CD4-positive, alpha-beta T cell treated with Interleukin-12 subunit alpha and Interleukin-12 subunit beta, for 1 hour (primary cell): ENCODE measurements around the gene UBALD1.

Source experiments
- DNase-seq: peaks from one replicate; pipeline ENCODE4 v3.0.0-alpha.2; 2020

UBALD1 gene

DNA sequence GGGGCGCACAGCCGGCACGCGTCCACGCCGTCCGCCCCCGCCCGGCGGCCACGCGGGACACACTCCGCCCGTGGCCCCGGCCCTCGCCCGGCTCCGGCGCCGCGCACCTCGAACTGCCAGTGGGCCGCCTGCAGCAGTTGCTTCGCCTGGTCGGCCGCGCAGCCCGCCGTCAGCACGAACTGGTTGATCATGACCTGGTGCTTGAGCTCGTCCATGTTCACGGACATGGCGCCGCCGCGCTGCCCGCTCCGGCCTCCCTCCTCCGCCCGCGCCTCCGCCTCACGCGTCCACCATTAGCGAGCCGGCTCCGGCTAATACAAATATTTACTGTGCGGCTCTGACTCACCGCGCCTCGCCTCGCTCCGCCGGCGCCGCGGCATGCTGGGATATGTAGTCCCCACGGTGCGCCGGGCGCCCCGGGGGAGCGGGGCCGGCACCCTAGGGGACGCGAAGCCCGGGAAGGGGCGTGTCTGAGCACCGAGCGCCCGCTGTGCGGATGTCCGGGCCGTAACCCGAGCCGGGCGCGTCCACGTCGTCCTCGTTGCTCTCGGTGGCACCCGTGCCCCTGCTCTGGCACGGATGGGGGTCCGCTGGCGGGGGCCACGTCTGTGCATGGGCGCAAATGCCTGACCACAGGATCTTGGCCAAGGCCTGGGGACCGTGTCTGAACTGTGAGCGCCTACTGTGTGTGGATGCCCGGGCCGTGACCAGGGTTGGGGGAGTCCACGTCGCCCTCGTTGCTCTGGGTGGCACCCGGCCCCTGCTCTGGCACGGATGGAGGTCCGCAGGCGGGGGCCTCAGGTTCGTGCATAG is at the start of gene UBALD1:
TSS of gene UBALD1 (minus strand) at position 318 of the 813 bp plus-strand sequence. CDS start at position 227, 91 bp downstream.
- DNase-seq, result peak; percentile 85

DNA sequence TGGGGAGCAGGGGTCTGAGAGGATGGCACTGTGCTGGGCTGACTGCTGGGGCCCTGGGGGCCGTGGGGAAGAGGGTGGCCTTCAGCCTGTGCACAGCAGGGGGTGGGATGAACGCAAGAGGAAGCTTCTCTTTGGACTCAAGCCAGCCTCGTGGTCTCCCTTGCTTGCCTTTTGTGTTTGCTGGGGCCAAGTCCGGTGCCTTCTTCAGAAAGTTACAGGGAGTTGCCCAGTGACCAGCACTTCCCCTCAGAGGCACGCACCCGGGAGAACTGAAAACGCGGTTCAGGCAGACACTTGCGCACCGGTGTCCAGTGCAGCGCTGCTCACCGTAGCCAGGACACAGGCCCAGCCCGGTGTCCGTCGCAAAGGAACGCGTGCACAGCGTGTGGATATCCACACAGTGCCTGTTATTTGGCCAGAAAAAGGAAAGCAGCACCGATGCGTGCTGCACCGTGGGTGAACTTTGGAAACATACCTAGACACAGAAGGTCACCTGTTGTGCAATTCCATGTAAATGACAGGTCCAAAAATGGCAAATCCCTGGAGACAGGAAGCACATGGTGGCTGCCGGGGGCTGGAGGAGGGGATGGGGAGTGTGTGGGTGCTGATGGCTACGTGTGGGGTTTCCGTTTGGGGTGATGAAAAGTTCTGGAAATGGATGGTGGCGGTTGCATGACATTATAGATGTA is 49.2 kb upstream of the UBALD1 start:
- no peak for DNase-seq

DNA sequence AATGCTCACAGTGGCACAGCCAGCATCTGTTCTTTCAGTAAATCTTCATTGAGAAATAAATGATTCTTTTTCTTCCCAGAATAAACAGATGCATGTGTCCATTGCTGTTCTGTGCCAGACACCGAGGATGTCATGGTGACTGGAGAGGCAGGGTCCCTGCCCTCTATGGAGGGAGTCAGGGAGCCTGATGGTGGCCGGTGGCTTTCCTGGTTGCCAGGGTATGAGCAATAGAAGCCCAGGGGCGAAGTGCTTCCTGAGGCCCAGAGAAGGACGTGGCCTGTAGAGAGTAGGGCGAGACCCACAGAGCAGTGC is 48.7 kb upstream of the UBALD1 start:
- DNase-seq, result no peak

DNA sequence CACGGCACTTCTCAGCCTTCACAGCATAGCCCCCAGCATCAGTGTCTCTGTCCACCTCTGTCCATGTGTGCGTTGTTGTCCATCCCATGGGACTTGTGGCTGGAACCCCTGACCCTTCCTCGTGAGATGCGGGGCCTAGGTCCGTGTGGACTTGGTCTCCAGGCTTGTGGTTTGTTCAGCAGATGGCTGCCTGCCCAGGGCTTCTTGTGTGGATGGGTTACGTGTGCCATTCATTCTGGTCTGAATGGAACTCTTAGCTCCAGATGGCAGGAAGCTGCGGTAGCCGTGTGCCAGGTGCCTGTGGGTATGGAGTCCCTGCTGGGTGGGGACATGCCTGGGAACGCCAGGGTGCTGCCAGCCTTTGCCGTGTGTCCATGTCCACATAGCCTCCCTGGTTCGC is 47.0 kb upstream of the UBALD1 start:
- no peak for DNase-seq

DNA sequence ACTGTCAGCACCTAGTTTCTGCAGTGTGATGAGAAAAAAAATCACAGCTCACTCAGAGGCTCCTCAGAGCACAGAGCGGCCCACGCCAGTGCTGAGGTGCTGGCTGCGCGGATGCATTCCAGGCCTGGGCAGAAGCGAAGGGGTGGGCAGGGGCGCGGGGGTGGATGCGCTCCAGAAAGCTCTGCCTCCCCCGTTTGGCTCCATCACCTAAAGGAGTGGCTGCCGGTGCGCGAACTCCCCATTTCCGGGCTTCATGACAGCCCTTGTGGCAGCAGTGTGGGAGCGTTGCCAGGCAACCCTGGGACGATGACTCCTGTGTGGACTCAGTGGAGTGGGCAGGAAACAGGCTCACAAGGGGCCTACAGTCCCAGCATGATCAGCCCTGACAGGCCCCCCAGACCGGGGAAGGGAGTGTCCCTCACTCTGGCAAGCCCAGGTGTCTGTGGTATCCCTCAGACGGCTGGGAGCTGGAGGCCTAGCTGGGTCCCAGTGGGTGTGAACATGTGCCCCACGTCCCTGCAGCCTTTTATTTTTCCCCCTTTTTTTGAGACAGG is 45.8 kb upstream of the UBALD1 start:
- peak; percentile 76 for DNase-seq

DNA sequence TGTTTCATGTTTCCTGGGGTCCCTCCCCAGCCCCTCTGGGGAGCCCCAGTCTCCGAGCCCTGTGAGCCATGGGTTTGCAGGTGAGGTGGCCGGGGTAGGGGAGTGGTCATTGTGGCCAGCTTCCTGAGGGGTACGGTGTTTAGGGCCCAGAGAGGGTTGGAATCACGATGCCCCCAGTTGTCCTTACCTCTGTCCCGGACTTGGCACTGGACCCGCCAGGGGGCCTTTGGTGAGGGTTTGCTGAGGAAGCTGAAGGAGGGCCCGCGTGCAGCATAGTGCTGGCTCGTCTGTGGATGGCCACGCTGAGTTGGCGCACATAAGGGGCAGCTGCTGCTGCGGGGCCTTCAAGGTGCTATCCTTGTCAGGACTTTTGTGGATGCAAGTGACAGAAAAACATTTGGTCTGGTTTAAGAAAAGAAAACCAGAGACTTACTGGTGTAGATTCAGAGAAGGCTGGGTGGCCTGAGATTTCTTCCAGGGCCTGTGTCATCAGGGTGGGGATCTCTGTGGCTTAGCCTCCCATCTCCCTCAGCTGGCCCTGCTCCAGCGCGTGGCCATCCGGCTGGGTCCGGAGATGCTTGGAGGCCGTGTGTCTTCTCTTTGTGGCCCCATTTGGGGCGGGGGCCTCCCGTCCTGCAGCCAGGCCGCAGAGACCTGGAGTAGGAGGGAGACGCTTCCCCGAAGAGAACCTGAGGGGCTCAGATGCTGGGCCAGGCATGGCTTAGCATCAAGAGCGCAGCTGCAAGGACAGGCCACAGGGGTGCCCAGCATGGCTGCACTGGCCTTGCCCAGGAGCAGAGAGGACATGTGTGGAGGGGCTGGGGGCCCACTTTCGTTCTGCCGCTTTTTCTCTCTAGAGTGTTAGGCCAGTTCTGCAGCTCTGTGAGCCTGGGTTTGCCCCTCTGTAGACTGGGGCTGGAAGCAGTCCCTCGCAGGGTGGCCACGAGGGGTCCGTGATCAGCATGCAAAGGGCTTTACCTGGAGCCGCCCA is 45.0 kb upstream of the UBALD1 start:
- DNase-seq, result no peak

DNA sequence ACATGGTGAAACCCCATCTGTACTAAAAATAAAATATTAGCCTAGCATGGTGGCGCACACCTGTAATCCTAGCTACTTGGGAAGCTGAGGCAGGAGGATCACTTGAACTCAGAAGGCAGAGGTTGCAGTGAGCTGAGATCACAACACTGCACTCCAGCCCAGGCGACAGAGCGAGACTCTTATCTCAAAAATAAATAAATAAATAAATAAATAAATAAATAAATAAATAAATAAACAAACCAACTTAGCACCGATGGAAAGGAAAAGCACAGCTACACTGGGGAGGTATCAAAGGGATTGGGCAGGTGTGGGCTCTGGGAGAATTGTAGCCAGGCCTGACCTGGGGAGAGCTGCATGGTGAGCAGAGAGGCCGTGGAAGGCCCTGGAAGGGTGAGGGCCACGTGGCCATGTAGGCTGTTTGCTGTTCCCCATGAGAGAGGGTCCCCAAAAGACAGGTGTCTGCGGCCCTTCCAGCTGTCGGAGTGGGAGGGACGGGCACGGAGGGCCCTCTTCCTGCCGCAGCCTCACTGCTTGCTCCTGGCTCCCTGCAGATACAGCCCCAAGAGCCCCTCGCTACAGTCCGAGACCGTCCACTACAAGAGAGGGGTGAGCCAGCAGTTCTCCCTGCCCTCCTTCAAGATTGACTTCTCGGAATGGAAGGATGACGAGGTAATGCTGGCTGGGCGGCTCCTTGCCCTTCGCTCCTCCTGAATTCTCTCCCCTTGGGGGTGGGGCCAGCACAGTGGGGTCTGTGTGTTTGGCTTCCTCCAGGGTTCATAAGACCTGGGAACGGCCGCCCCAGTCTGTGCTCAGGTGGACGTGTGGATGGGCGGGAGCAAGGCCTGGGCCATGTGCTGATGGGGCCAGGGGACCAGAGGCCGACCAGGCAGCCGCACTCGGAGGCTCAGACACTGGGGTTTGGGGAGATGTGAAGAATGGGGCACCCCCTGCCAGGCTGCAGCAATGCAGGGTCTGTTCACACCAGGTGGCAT is 42.3 kb upstream of the UBALD1 start:
- no peak for DNase-seq

DNA sequence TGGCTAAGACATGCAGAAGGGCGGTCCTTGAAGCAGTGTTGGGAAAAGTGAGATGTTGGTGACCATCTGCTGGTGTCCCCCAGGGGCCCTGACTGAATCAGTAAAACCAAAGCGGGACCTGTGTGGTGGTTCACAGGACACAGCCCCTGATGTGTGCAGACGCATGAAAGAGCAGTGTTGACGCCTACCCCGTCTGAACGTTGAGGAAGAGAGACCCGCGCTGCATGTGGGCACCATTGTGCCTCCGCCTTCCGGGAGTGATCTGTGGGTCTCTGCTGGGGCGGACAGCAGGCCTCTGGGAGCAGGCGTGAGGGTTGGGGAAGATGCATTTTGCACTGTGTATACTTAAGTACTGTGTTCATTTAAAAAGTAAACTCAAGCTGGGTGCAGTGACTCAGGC is 41.5 kb upstream of the UBALD1 start:
- DNase-seq, result no peak

DNA sequence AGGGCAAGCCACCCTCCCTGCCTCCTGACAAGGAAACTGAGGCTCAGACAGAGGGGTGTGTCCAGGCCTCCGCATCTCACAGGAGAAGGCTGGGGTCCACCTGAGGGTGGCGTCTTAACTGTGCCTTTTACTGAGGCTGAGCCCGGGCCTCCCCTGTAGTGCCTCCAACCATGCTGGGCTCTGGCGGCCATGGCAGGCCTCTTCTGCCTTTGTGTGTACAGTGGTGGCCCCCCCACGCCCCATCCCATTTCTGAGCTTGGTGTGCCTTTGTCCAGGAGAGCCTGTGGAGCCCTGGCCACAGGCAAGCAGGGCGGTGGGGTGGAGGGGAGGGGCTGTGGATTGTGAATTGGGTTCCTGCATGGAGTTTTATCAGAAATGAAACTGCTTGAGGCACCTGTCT is 41.1 kb upstream of the UBALD1 start:
- no peak for DNase-seq

DNA sequence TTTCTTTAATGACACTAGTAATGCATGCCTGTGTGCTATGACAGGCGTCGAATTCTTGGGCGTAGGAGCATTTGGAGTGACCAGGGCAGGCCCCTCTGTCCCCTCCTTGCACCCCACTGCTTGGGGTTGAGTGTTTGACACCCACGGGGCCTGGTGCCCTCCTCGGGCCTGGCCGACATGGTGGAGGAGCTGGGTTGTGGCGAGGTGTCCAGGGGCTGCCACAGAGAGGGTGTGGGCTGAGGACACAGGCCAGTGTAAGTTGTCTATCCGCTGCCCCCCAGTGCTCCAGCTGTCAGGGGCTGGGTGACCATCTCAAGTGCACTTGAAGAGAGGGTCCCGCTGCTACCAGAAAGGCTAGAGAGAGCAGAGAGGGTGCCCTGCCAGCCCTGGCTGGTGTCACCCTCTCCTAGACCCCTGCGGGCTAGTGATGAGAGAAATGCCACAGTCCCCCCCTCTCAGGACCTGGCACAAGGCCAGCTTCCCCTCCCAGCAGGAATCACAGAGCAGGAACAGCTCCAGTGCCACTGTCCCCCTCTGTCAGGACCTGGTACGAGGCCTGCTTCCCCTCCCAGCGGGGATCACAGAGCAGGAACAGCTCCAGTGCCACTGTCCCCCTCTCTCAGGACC is 40.4 kb upstream of the UBALD1 start:
- no peak for DNase-seq

DNA sequence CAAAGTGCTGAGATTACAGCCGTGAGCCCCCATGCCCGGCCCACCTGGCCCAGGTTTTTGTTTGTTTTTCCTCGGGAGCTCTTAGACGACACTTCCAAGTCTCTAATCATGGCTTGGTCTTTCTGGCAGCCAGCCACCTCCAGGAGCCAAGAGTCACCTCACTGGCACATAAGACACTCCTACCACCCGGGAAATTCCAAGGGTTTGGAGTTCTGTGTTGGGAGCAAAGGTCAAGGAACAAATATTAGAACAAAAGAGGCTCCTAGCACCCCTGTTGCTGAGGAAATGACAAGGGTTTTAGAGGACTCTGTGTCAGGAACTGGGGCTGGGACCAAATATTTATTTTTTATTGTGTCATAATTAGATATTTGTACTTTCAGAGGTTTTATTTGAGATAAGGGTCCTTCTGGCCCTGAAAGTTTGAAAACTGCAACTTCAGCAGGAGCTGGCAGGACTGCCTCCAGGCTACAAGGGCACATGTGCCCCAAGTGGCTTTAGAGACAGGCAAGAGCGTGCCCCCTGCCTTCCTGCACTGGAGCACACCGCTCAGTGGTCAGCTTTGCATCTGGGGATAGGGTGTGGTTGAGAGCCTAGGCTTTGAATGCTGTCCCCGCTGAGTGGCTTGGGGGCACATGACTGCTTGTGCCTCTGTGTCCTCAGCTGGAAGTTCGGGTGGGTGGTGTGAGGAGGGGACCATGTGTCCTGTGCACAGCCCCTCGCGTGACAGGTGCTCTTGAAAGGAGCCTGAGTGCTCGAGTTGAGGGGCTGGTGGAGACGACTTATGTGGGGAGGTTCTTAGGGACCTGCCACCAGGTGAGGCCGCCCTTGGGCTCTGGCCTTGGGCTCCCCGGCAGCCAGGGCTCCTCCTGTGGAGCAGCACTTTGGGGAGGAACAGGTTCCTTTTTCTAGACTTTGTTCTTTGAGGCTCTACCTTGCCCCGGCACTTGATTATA is 39.6 kb upstream of the UBALD1 start:
- DNase-seq, result no peak

DNA sequence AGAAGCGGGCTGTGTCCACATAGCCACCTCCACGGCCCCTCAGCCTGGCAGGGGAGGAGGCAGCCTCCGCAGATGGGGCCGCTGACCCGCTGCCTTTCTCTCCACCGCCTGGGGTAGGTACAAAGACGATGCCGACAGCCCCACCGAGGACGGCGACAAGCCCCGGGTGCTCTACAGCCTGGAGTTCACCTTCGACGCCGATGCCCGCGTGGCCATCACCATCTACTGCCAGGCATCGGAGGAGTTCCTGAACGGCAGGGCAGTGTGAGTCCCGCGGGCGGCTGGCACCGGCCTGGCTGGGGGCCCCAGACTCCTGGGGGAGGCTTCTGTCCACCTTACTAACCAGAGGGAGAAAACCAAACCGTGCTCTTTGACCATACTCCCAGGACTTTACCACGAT is 37.9 kb upstream of the UBALD1 start:
- no peak for DNase-seq

DNA sequence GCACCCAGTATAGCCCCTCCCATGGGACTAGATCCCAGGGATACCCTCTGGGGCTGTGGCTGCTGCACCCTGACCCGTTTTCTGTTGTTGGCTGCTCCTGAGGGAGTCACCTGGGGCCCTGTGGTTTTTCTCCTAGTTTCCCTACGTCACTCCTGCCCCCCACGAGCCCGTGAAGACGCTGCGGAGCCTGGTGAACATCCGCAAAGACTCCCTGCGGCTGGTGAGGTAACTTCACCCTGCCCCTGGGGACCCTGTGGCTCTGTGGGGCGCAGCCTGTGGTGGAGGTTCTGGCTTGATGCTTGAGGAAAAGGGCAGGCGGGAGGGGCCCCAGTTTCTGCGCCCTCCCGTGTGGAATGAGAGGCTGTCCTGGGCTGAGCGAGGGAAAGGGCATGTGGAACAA is 37.1 kb upstream of the UBALD1 start:
- no peak for DNase-seq

DNA sequence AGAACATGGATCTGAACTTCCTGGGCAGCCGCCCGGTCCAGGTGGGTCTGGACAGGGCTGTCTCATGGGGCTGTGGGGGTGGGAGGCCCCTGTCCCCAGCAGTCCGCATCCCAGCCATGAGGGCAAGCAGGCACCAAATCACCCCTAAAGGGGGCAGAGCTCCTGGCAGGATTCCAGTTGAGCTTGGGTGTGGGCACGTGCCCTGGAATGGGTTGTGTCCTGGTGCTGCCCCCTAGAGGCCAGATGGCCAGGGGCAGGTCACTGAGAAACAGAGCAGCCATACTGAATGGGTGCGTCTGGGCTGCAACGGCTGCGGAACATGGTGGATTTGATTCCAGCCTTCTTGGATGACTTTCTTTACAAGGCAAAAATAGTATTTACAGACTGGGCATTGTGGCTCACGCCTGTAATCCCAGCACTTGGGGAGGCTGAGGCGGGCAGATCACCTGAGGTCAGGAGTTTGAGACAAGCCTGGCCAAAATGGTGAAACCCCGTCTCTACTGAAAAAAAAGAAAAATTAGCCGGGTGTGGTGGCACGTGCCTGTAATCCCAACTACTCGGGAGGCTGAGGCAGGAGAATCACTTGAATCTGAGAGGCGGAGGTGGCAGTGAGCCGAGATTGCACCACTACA is 35.9 kb upstream of the UBALD1 start:
- peak; percentile 82 for DNase-seq

DNA sequence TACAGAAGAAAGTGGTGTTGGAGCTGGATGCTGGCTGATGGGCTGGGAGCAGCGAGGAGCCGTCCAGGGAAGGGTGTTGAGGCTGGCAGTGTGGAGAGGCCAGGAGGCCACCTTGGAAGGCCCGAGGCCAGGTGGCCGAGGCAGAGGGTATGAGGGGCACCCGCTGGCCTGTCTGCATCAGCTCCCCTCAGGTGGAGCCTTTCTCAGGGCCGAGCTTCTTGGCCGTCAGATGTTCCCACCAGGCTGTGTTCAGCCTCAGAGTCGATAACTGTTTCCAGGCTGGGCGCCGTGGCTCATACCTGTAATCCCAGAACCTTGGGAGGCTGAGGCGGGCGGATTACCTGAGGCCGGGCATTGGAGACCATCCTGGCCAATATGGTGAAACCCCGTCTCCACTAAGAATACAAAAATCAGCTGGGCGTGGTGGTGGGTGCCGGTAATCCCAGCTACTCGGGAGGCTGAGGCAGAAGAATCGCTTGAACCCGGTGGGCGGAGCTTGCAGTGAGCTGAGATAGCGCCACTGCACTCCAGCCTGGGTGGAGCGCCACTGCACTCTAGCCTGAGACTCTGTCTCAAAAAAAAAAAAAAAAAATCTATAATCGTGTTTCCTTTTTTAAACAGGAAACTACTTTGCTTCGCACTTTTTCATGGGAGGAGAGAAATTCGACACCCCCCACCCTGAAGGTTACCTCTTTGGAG is 35.2 kb upstream of the UBALD1 start:
- peak; percentile 14 for DNase-seq

DNA sequence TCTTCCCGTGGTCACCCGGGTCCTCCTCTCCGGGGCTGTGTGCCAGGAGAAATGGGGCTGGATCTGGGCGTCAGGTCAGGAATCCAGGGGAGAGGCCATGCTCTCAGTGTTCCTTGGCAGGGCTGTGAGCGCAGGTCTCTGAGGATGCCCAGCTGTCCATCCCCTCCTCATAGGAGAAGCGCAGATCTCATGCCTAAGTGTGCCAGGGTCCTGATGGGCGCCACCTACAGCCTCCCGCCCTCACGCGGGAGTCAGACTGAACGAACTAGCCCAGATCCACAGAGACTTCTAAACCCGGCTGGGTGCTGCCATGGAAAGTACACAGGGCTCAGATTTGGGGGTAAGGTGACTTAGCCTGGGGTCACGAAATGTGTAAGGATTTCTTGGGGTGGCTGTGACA is 34.2 kb upstream of the UBALD1 start:
- no peak for DNase-seq

DNA sequence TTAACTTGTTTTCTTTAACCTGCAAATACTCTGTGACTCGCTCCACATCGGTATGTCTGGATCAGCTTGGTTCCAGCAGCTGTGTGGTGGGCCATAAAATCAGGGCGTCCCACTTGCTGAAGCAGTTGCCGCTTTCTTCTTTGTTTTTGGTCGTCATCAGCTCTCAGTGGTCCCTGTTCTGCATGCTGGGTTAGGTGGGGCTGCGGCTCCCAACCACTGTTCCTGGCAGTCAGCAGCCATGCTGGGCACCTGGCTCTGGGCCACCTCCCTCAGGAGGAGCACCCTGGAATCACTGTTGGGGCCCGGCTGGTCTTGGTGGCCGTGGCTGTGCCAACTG is 32.9 kb upstream of the UBALD1 start:
- no peak for DNase-seq

DNA sequence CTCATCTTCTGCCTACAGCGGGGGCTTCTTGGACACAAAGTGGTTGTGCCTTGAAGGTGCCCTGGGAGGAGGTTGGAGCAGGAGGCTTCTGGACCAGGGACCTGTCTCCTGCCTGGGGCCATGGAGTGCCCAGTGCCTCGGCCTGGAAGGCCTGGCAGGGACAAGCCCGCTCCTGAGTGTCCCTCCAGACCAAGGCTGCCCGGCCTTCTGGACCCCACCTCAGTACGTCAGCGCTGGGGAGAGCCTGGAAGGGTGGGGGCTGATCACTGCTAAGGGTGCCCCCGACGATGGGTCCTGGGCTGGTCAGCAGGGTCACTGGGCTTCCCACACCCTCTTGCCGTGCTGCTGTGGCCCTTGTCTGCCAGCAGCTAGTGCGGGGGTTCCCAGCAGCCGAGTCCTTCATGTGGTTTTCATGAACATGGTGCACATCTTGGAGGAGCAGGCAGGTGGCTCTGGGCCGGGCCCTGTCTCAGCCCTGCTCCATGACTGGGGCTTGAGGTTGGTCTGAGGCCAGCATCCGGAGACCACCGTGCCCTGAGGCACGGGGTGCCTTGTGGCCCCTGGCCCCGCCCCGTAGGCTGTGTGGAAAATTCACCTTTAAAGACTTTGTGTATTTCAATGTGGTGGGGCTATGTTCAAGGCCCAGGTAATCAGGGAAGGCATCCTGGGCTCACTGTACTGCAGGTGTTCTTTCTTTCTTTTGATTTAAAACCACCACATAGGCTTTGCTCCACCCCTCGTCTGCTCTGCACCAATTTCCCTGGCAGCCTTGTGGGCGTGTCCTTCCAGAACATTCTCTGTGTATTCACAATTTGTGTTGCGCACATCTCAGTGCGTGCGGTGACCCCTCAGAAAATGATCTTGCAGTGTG is 32.3 kb upstream of the UBALD1 start:
- DNase-seq, result no peak
